GM12872 (cell line): ENCODE measurements around the gene NMB.

Experiments
- CTCF ChIP-seq: IDR thresholded peaks from 3 replicates; pipeline ENCODE4 v1.5.1; 2011; ENCODE audit warnings: low read depth, mild to moderate bottlenecking, low read length, moderate library complexity; ENCODE audit not compliant: insufficient read depth

NMB gene

GRCh38 chr15:84689858-84690257, 31.9 kb upstream of the NMB start:
- TF ChIP-seq CTCF: no peak

DNA sequence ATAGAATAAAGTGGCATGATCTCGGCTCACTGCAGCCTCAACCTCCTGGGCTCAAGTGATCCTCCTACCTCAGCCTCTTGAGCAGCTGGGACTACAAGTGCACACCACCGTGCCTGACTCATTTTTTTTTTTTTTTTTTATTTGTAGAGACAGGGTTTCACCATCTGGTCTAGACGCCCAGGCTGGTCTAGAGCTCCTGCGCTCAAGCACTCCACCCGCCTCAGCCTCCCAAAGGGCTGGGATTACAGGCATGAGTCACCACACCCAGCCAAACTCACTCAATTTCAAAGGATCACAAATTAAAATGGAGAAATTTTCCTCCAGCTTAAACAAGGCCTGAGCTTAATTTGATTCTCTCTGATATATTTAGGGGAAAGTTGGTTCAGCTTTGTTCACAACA, 27.3 kb upstream of the NMB start:
- TF ChIP-seq CTCF: no peak

GRCh38 chr15:84684092-84684491, 26.1 kb upstream of the NMB start:
- TF ChIP-seq CTCF: no peak

GRCh38 chr15:84681831-84682230, 23.8 kb upstream of the NMB start:
- TF ChIP-seq CTCF: no peak

GRCh38 chr15:84671211-84671610, 13.2 kb upstream of the NMB start:
- TF ChIP-seq CTCF: no peak

GRCh38 chr15:84669726-84670125, 11.7 kb upstream of the NMB start:
- no peak for TF ChIP-seq CTCF

- TF ChIP-seq CTCF: no peak
Observed at GRCh38 chr15:84668221-84668982, 10.4 kb upstream of the NMB start.
